Measurements from ENCODE around the gene KRT6A. TPM values are rescaled to one million over a fixed set of nuclear protein-coding genes. Genes with fewer than 3 reads are reported as not detected.

The KRT6A gene
- not detected for total RNA-seq

GRCh38 chr12:52493172-52493571, at the start of gene KRT6A:
TSS of gene KRT6A (minus strand) at chr12:52493257. CDS start at chr12:52493188, 69 bp downstream.

GRCh38 chr12:52519826-52520662, 27.0 kb upstream of the KRT6A start, which contains the start of gene KRT5:
TSS of gene KRT5 (minus strand) at chr12:52520394. CDS start at chr12:52520296, 98 bp downstream.

DNA sequence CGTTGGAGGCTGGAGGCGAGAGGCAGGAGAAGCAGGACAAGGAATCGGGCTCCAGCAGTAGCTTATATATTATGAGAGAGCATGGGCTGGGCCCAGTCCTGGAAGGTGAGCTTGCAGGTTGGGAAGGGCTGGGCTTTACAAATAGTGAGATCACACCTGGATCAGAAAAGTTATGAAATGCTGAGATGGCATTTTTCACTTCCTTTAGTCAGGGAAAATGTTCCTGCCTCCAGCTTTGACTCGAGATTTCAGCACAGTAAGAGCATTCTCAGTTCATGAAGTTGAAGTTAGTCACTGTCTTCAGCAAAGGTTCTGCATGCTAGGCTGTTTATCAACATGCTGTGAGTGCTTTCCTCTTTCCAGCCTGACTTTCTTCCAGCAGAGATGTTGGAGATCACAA, 19.3 kb downstream of the KRT6A start, which contains the start of gene KRT6C:
KRT6C (minus strand) TSS at position 38 of the 400 bp plus-strand sequence. CDS start 68 bp downstream, outside the sequence.

DNA sequence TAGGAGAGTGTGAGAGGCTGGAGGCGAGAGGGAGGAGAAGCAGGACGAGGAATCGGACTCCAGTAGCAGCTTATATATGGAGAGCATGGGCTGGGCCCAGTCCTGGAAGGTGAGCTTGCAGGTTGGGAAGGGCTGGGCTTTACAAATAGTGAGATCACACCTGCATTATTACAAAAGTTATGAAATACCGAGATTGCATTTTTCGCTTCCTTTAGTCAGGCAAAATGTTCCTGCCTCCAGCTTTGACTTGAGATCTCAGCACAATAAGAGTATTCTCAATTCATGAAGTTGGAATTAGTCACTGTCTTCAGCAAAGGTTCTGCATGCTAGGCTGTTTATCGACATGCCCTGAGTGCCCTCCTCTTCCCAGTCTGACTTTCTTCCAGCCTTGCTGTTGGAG, 41.0 kb downstream of the KRT6A start, which contains the start of gene KRT6B:
KRT6B (minus strand) TSS at position 46 of the 400 bp plus-strand sequence. CDS start 68 bp downstream, outside the sequence.

Other genes with a start within 250 kb of the KRT6A start
- gene KRT86, start 218.6 kb downstream of the KRT6A start, total RNA-seq = 0.46 TPM
- 0.23 TPM for gene KRT81, start 201.7 kb downstream of the KRT6A start, total RNA-seq
- gene KRT83, start 171.9 kb downstream of the KRT6A start, total RNA-seq = not detected
- gene KRT85, start 125.8 kb downstream of the KRT6A start, total RNA-seq = not detected
- not detected for gene KRT84, start 107.6 kb downstream of the KRT6A start, total RNA-seq
- gene KRT82, start 86.9 kb downstream of the KRT6A start, total RNA-seq = not detected
- not detected for gene KRT75, start 58.9 kb downstream of the KRT6A start, total RNA-seq
- not detected for gene KRT6B, start 41.1 kb downstream of the KRT6A start, total RNA-seq
- gene KRT6C, start 19.5 kb downstream of the KRT6A start, total RNA-seq = not detected
- 0.46 TPM for gene KRT5, start 27.1 kb upstream of the KRT6A start, total RNA-seq
- not detected for gene KRT71, start 59.9 kb upstream of the KRT6A start, total RNA-seq
- not detected for gene KRT74, start 80.6 kb upstream of the KRT6A start, total RNA-seq
- gene KRT72, start 108.2 kb upstream of the KRT6A start, total RNA-seq = 0.23 TPM
- not detected for gene KRT73, start 125.3 kb upstream of the KRT6A start, total RNA-seq
- not detected for gene KRT2, start 159.0 kb upstream of the KRT6A start, total RNA-seq
- gene KRT1, start 187.2 kb upstream of the KRT6A start, total RNA-seq = 0.46 TPM
- gene KRT77, start 210.3 kb upstream of the KRT6A start, total RNA-seq = not detected